ENCODE measurements around the gene ABCD2. TPM values are rescaled to one million over a fixed set of nuclear protein-coding genes. Genes with fewer than 3 reads are reported as not detected.

ABCD2 gene
- under 0.01 and 0.32 TPM in 2 replicates for total RNA-seq

DNA sequence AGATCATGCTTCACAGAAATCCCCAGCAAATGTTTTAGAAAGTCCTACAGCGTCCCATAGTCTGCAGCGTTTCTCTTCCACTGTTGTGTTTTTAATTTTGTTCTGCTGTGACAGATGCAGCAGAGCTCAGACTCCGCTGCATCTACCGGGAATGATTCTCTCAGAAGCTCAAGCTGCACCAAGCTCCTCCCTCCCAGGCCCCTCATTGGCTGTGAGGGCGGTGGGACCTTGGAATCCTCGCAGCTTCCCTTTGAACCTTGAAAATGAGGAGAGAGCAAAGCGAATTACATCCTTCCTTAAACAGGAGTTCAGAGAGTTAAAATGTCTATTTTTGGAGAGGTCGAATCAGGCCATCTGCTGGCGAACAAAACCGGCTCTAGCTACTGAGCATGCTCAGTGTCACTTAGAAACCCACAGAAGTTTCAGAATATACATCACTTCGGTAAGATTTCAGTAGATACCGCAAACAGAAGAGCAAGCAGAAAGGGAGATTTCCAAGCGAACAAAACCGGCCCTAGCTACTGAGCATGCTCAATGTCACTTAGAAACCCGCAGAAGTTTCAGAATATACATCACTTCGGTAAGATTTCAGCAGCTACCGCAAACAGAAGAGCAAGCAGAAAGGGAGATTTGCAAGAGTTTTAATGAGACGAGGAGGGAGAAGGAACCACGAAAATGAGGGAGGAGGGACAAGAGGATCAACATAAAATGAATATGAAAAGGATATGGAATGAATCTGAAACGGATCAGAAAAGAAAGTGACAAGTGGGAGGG, at the start of gene ABCD2:
Gene ABCD2 (minus strand): TSS at position 144 of the 774 bp plus-strand sequence. CDS start 188 bp downstream, outside the sequence.
- DNase-seq (ENCODE audit: low read depth), result peak; percentile 77
- peak within 1 kb of the TSS; percentile 65 for H3K4me3 ChIP-seq (ENCODE audit: low read depth, low read length)
- TF ChIP-seq, protein P1, sequence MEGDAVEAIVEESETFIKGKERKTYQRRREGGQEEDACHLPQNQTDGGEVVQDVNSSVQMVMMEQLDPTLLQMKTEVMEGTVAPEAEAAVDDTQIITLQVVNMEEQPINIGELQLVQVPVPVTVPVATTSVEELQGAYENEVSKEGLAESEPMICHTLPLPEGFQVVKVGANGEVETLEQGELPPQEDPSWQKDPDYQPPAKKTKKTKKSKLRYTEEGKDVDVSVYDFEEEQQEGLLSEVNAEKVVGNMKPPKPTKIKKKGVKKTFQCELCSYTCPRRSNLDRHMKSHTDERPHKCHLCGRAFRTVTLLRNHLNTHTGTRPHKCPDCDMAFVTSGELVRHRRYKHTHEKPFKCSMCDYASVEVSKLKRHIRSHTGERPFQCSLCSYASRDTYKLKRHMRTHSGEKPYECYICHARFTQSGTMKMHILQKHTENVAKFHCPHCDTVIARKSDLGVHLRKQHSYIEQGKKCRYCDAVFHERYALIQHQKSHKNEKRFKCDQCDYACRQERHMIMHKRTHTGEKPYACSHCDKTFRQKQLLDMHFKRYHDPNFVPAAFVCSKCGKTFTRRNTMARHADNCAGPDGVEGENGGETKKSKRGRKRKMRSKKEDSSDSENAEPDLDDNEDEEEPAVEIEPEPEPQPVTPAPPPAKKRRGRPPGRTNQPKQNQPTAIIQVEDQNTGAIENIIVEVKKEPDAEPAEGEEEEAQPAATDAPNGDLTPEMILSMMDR (IDR thresholded peaks at IDR 0.05; ENCODE audit: insufficient read depth, low read depth, low read length), result no peak

DNA sequence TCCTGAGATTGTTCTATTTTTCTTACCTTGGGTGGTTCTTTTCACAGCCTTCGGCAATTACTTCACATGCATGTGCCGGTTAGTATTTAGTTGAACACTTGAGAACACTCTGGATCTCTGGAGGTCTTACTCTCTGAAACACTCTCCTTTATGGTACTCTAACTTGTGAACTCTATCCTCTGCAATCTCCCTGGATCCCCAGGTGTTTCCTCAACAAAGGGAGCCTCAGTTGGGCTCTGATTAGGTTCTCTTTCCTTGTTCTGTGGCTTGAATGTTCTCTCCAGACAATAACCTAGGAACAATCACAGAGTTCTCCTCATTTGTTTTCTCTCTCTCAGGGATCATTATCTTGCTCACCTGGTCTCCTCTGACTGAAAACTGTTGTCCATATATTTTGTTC, 40.5 kb upstream of the ABCD2 start:
- TF ChIP-seq, protein P1 (IDR thresholded peaks at IDR 0.05; ENCODE audit: insufficient read depth, low read depth, low read length), result no peak
- DNase-seq (ENCODE audit: low read depth), result no peak
- H3K4me3 ChIP-seq (ENCODE audit: low read depth, low read length), result no peak overlapping the region

DNA sequence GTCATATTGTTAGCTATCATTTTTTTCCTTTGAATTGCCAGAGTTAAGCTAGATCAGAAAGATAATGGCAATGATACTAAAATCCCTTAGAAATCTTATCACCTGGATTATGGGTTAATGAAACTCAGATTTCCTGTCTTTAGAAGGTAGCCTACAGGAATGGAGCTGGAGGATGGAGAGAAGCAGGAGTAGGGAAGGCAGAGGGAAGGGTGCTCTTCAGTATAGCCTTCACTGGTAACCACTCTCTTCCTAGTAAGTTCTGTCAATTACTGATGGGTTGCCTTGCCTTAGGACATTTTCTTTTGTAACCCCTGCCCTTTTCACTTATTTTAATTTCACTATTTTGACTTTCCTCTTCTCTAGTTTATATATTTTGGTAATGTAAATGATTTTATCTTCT, 27.8 kb upstream of the ABCD2 start:
- TF ChIP-seq, protein P1 (IDR thresholded peaks at IDR 0.05; ENCODE audit: insufficient read depth, low read depth, low read length), result no peak
- DNase-seq (ENCODE audit: low read depth), result no peak
- no peak overlapping the region for H3K4me3 ChIP-seq (ENCODE audit: low read depth, low read length)

DNA sequence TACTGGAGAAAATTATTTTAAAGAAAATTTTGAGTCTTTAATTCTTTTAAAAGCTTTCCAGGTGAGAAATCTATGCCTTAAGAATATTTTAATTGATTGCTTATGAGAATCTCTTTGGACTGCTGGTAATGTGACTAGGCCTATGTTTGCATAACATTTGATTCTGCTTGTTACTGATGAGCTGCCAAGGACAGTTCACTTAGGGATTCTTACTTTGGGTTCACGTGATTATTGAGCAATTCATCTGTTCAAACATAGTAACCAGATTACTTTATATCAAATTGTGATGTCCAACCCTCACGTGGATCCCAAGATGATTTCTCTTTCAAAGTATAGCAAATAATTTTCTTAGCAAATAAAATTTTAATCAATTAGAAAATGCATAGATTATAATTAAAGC, 27.4 kb upstream of the ABCD2 start:
- no peak overlapping the region for H3K4me3 ChIP-seq (ENCODE audit: low read depth, low read length)
- peak; percentile 31 for DNase-seq (ENCODE audit: low read depth)
- TF ChIP-seq, protein P1 (IDR thresholded peaks at IDR 0.05; ENCODE audit: insufficient read depth, low read depth, low read length), result no peak

DNA sequence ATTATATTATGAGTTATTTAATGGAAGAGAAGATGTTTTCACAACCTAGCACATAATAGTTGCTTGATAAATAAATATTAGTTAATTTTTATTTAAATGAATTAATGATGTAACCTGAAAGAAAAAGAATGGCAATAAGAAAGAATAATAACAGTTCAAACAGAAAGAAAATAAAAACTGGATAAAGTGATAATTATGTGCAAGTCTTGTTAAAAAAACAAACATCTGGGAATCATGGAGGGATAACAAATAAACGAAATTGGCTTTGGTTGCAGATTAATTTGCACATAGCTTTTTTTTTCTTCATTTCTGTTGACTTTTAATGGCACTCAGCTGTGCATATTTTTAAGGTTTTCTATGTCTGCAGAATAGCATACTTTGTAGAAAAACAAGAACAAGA, 23.4 kb upstream of the ABCD2 start:
- no peak for DNase-seq (ENCODE audit: low read depth)
- TF ChIP-seq, protein P1 (IDR thresholded peaks at IDR 0.05; ENCODE audit: insufficient read depth, low read depth, low read length), result no peak
- no peak overlapping the region for H3K4me3 ChIP-seq (ENCODE audit: low read depth, low read length)

DNA sequence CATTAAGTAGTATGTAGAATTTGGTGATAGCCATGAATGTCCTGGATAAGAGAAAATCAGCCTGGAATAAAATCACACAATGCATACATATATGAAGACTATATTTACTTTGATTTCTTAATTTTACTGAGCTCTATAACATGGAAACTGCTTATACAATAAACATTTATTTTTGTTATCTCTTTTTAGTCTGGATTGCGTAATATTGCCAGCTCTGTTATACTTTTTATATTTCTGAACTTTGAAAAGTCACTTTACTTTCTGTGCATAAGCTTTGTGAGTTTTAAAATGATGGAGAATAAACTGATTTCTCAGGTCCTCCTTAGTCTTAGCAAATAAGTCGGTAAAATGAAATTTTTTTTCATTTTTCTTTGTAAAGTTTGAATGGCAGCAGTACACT, 19.2 kb upstream of the ABCD2 start:
- no peak for DNase-seq (ENCODE audit: low read depth)
- TF ChIP-seq, protein P1 (IDR thresholded peaks at IDR 0.05; ENCODE audit: insufficient read depth, low read depth, low read length), result no peak
- no peak overlapping the region for H3K4me3 ChIP-seq (ENCODE audit: low read depth, low read length)
